Lower leg skin (tissue), 4 donors: ENCODE measurements around the gene PDSS2. TPM values are rescaled to one million over a fixed set of nuclear protein-coding genes. Genes with fewer than 3 reads are reported as not detected.

Experiments used
- DNase-seq, 2 donors: peaks; one replicate each; pipeline ENCODE4 v3.0.0-alpha.2; 2019; ENCODE audit warnings: low spot score in 2 of 2
- H3K4me3 ChIP-seq: fragments of 200-600 bp; sonication (generic); 2 replicates; pipeline ENCODE4 v1.5.1; 2017; ENCODE audit warnings: mild to moderate bottlenecking, low read depth; ENCODE audit not compliant: poor library complexity, severe bottlenecking
- POLR2A ChIP-seq, 2 donors: fragments of 450-650 bp; IDR thresholded peaks; one replicate each; pipeline ENCODE4 v1.6.1; 2016 to 2017; ENCODE audit warnings: antibody characterized with exemption in 2 of 2, mild to moderate bottlenecking in 1 of 2, moderate library complexity in 1 of 2
- WGBS, 2 donors: methylation state at CpG; one replicate each; pipeline ENCODE4 v1.1.5; 2018; 5-methylcytosine and 5-hydroxymethylcytosine counted together
- intact Hi-C: fragments of 100-400 bp; cut with DNase I; formaldehyde crosslinking; loops from one replicate; pipeline ENCODE4 v1.15.0; 2023; ENCODE audit warnings: low total_unique reads
- total RNA-seq, 4 donors: library from RNA; depleted of rRNA; stranded (reverse); fragments of >200 nt; gene quantifications; one replicate each; pipeline ENCODE4 v1.1.0, GENCODE V29; 2016
- TF ChIP-seq, protein P1 (sequence below), 3 donors: fragments of 450-650 bp; IDR thresholded peaks; one replicate each; pipeline ENCODE4 v1.5.1; 2016; ENCODE audit warnings: antibody characterized with exemption in 3 of 3, mild to moderate bottlenecking in 3 of 3, moderate library complexity in 2 of 3

Gene PDSS2
- total RNA-seq, 4 donors from 2014 or later, result 6.9 to 14.8 (median 11.4) TPM

DNA sequence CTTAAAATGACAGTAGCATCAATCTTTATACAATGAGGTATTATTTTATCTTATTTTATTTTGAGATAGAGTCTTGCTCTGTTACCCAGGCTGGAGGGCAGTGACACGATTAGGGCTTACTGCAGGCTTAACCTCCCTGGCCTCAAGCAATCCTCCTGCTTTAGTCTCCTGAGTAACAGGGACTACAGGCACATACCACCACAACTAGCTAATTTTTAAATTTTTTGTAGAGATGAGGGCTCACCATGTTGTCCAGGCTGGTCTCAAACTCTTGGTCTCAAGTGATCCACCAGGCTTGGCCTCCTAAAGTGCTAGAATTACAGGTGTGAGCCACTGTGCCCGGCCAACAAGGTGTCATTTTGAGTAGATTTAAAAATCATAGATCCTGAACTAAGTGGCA is 125.9 kb downstream of the PDSS2 start:
- intact Hi-C loops, result no loop called here
- no peak for DNase-seq
- WGBS, 2 donors, result 94 to 96% methylated on average over 2 of the region's 2 CpGs
- no peak overlapping the region for H3K4me3 ChIP-seq
- TF ChIP-seq, protein P1, sequence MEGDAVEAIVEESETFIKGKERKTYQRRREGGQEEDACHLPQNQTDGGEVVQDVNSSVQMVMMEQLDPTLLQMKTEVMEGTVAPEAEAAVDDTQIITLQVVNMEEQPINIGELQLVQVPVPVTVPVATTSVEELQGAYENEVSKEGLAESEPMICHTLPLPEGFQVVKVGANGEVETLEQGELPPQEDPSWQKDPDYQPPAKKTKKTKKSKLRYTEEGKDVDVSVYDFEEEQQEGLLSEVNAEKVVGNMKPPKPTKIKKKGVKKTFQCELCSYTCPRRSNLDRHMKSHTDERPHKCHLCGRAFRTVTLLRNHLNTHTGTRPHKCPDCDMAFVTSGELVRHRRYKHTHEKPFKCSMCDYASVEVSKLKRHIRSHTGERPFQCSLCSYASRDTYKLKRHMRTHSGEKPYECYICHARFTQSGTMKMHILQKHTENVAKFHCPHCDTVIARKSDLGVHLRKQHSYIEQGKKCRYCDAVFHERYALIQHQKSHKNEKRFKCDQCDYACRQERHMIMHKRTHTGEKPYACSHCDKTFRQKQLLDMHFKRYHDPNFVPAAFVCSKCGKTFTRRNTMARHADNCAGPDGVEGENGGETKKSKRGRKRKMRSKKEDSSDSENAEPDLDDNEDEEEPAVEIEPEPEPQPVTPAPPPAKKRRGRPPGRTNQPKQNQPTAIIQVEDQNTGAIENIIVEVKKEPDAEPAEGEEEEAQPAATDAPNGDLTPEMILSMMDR (IDR thresholded peaks at IDR 0.05), result no peak
- no peak for TF ChIP-seq POLR2A (IDR thresholded peaks at IDR 0.05)

DNA sequence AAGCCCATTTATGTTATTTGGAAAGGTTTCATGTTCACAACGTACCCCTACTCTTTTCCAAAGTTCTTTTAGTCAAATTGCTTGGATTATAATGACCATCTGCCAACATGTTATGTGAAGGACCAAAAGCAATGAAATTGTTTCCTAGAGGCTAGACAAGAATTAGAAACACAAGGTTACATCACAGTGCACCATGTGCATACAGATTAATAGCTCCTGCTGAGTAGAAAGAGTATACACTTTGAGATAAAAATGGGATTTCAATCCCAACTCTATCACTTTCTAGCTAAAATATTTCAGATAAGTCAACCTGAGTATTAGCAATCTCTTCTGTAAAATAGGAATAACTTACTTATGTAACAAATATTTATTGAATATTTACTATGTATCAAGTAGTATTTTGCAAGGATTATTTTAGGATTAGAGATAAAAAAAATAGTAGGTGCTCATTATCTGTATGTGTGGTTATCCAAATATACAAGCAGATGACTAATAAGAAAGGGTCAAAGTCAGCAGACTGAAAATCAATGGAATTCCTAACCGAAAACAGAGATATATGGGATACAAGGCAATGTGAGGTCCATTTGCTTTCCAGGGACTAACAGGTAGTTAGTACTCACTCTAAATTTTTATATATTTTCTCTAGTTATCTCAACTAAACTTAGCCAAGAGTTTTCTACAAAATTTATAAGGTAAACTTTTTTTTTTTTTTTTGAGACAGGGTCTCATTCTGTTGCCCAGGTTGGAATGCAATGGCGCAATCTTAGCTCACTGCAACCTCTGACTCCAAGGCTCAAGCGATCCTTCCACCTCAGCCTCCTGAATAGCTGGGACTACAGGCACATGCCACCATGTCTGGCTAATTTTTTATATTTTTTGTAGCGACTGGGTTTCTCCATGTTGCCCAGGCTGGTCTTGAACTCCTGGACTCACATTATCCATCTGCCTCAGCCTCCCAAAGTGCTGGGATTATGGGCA is 127.7 kb downstream of the PDSS2 start:
- DNase-seq, result no peak

DNA sequence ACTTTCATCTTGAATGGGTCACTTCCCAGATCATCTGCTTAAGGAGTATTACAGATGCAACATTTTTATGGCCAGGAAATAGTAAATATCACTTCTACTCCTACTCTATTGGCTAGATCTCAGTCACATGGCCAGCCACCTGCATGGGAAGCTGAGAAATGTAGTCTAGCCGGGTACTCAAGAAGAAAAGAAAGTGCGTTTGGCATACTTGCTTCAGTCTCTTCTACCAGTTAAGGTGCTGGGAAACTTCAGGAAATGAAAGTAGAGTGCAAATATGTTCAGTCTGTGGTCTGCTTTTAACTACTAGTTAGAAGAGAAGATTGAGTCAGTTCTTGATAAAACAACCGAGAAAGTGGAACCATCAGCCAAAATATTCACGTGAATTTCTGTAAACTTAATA is 129.2 kb downstream of the PDSS2 start:
- WGBS, 2 donors, result 78 to 83% methylated on average over 4 of the region's 4 CpGs
- H3K4me3 ChIP-seq, result no peak overlapping the region
- TF ChIP-seq, protein P1 (IDR thresholded peaks at IDR 0.05), result no peak
- TF ChIP-seq POLR2A (IDR thresholded peaks at IDR 0.05), result no peak
- intact Hi-C loops, result no loop called here
- DNase-seq, result no peak

More for the DNA sequence above, 127.7 kb downstream of the PDSS2 start:
- H3K4me3 ChIP-seq, result no peak overlapping the region
- WGBS, 2 donors, result 95 to 96% methylated on average over 5 of the region's 5 CpGs
- TF ChIP-seq POLR2A (IDR thresholded peaks at IDR 0.05), result no peak
- TF ChIP-seq, protein P1 (IDR thresholded peaks at IDR 0.05), result no peak
- intact Hi-C loops, result no loop called here

DNA sequence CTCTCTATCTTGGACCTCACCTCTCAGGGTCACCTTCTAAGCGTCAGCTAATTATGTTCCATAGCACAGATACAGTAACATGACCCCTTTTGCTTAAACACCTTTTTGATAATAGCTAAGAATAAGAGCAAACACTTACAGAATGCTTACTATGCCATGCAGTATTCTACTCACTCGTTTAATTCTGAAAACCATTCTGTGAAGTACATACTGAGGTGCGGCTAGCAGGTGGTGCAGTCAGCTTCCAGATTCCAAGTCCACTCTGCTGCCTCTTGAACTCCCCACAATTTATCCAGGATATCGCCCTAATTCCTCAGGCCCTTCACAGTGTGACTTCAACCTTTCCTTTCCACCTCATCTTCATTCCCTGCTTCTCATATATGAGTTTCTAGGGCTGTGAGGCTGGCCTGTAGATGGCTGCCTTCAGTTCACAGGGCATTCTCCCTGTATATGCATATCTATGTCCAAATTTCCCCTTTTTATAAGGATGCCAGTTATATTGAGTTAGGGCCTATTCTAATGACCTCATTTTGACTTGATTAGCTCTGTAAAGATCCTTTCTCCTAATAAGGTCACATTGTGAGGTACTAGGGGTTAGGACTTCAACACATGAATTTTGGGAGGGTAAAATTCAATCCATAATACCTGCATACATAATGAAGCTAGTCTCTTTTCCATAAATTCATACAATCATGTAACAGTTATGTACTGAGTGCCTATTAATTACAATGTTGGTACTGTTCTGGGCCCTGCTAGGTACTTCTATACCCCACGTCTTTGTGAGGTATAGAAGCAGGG is 130.1 kb downstream of the PDSS2 start:
- intact Hi-C loops, result no loop called here
- no peak overlapping the region for H3K4me3 ChIP-seq
- DNase-seq, result no peak
- TF ChIP-seq, protein P1 (IDR thresholded peaks at IDR 0.05), result no peak
- no peak for TF ChIP-seq POLR2A (IDR thresholded peaks at IDR 0.05)
- 72 to 77% methylated on average over 5 of the region's 5 CpGs for WGBS, 2 donors

DNA sequence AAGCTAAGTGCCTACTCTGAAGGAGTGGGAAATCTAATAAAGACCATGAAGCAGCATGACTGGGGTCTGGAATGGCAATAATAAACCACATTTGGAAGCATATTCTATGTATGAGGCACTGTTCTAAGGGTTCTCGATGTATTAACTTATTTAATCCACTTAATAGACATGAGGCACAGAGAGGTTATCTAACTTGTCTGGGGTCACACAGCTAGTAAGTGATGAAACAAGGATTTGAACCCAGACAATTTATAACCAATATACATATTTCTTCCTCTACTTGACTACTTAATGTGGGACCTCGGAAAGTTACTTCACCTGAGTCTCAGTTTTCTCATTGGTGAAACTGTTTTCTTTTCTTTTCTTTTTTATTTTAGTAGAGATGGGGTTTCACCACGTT is 131.3 kb downstream of the PDSS2 start:
- H3K4me3 ChIP-seq, result no peak overlapping the region
- DNase-seq, result no peak
- intact Hi-C loops, result no loop called here
- TF ChIP-seq, protein P1 (IDR thresholded peaks at IDR 0.05), result no peak
- no peak for TF ChIP-seq POLR2A (IDR thresholded peaks at IDR 0.05)
- 89 to 92% methylated on average over 3 of the region's 3 CpGs for WGBS, 2 donors
